ENCODE measurements around the gene CALR3. TPM values are rescaled to one million over a fixed set of nuclear protein-coding genes. Genes with fewer than 3 reads are reported as not detected.
"Not testable (repeated sequence)": the region's sequence is repeated elsewhere in the genome, so short reads cannot be mapped to it uniquely, and the experiment has no call there.

The CALR3 gene
- total and polyA plus RNA-seq, 7 donors: 0.07 to 0.32 (median 0.25) TPM; not detected in 4

- DNase-seq: no peak
Measured at GRCh38 chr19:16452325-16452724, 43.6 kb downstream of the CALR3 start.

DNA sequence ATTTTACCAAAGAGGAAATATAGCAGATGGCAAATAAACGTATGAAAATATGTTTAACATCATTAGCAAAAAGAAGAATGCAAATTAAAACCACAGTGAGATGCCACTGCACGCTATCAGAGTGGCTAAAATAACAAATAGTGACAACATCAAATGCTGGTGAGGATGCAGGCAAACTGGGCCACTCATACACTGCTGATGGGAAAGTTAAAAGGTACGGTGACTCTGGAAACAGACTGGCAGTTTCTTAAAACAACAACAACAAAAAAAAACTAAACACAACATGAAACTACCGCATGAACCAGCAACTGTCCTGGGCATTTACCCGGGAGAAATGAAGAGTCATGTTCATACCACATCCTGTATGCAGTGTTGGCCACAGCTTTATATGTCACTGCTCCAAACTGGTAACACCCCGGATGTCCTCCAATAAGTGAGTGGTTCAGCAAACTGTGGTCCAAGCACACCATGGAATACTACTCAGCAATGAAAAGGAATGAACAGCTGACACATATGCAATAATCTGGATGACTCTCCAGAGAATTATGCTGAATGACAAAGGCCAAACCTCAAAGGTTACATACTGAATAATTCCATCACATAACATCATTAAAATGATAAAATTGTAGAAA lies 46.5 kb downstream of the CALR3 start:
- Histone ChIP-seq H3K4me3 (no peak overlapping the region), H3K27me3 (ENCODE audit: insufficient read depth in 3 of 3, low read length in 2 of 3) (no peaks in the 10 kb centered on the region), H3K4me1 (peaks cover 60% of the 10 kb centered on the region), H3K27ac (peak overlapping the region; percentile 82), H3K9me3 (no peaks in the 10 kb centered on the region), H3K36me3 (ENCODE audit: insufficient read depth in 1 of 2, low read depth in 1 of 2) (no peaks in the 10 kb centered on the region)
- intact Hi-C loops (cut with DNase I): no loop called here
- ATAC-seq (peak in 2 of 4 donors; percentile 15 to 23), DNase-seq (no peak)
- 59 to 85% (median 62%) methylated on average over 6 of the region's 6 CpGs for whole genome bisulfite sequencing, 3 donors
- TF ChIP-seq, protein P1, sequence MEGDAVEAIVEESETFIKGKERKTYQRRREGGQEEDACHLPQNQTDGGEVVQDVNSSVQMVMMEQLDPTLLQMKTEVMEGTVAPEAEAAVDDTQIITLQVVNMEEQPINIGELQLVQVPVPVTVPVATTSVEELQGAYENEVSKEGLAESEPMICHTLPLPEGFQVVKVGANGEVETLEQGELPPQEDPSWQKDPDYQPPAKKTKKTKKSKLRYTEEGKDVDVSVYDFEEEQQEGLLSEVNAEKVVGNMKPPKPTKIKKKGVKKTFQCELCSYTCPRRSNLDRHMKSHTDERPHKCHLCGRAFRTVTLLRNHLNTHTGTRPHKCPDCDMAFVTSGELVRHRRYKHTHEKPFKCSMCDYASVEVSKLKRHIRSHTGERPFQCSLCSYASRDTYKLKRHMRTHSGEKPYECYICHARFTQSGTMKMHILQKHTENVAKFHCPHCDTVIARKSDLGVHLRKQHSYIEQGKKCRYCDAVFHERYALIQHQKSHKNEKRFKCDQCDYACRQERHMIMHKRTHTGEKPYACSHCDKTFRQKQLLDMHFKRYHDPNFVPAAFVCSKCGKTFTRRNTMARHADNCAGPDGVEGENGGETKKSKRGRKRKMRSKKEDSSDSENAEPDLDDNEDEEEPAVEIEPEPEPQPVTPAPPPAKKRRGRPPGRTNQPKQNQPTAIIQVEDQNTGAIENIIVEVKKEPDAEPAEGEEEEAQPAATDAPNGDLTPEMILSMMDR (IDR thresholded peaks at IDR 0.05): no peak

More at GRCh38 chr19:16452325-16452724, 43.6 kb downstream of the CALR3 start:
- peak; percentile 22 to 51 (median 32) for ATAC-seq
- Histone ChIP-seq H3K27me3 (ENCODE audit: insufficient read depth in 3 of 3, low read length in 2 of 3) (no peaks in the 10 kb centered on the region), H3K9me3 (no peaks in the 10 kb centered on the region), H3K4me3 (no peak overlapping the region), H3K36me3 (ENCODE audit: insufficient read depth in 1 of 2, low read depth in 1 of 2) (no peaks in the 10 kb centered on the region), H3K27ac (peak overlapping the region; percentile 94), H3K4me1 (peaks cover 58% of the 10 kb centered on the region)
- intact Hi-C loops (cut with DNase I): no loop called here
- TF ChIP-seq, protein P1 (IDR thresholded peaks at IDR 0.05): no peak
- 28 to 46% (median 34%) methylated on average over 8 of the region's 8 CpGs for WGBS, 3 donors

- H3K9me3 ChIP-seq; DNase-seq; ATAC-seq; H3K4me3 ChIP-seq; intact Hi-C loops (cut with DNase I); H3K27me3 ChIP-seq (ENCODE audit: insufficient read depth in 3 of 3, low read length in 2 of 3); H3K36me3 ChIP-seq (ENCODE audit: insufficient read depth in 1 of 2, low read depth in 1 of 2): not testable (repeated sequence)
- 95 to 100% (median 95%) methylated on average over 3 of the region's 3 CpGs for WGBS, 3 donors
- Histone ChIP-seq H3K27ac (peak overlapping the region; percentile 82), H3K4me1 (peaks cover 60% of the 10 kb centered on the region)
Measured at GRCh38 chr19:16448872-16449271, 47.1 kb downstream of the CALR3 start.

GRCh38 chr19:16446724-16447368 lies 49.1 kb downstream of the CALR3 start:
- ATAC-seq (peak; percentile 85 to 87 (median 86)), DNase-seq (peak; percentile 78 to 88)
- Histone ChIP-seq H3K9me3 (no peaks in the 10 kb centered on the region), H3K4me1 (peaks cover 58% of the 10 kb centered on the region), H3K36me3 (ENCODE audit: insufficient read depth in 1 of 2, low read depth in 1 of 2) (no peaks in the 10 kb centered on the region), H3K4me3 (no peak overlapping the region), H3K27ac (peak overlapping the region; percentile 82), H3K27me3 (ENCODE audit: insufficient read depth in 3 of 3, low read length in 2 of 3) (no peaks in the 10 kb centered on the region)
- WGBS, 3 donors: 13 to 21% (median 19%) methylated on average over 9 of the region's 9 CpGs
- TF ChIP-seq, protein P1 (IDR thresholded peaks at IDR 0.05): no peak
- intact Hi-C loops (cut with DNase I): no loop called here

DNA sequence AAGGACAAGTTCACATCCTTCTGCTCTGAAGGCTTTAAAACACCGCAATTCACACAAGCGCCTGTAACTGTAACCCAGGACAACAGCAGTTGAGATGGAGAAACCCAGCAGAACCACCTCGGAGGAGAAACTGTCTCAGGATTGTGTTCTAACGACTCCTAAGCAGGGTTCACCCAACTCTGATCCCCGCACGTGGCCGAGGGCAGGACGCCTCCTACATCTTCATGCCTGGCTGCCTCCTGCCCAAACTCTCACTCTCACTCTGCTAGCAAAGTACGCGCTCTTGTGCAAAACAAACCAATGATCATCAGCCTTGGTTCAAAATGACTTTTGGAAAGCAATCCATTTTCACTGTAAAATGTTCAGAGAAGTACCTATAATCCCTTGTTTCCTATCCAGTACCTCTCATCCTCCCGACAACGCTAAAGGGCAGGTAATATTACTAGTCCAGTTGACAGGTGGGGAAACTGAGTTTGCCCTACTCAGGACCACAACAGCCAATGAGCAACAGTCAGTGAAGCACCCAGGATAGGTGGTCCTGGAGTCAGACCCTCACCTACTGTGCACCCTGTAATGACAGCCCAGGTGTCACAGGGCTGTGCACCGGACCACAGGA lies 49.8 kb downstream of the CALR3 start:
- no peak for DNase-seq
- Histone ChIP-seq H3K27ac (peak overlapping the region; percentile 82), H3K27me3 (ENCODE audit: insufficient read depth in 3 of 3, low read length in 2 of 3) (no peaks in the 10 kb centered on the region), H3K36me3 (ENCODE audit: insufficient read depth in 1 of 2, low read depth in 1 of 2) (peaks cover 0 to 4% of the 10 kb centered on the region in 2 donors), H3K9me3 (no peaks in the 10 kb centered on the region), H3K4me1 (peaks cover 64% of the 10 kb centered on the region), H3K4me3 (no peak overlapping the region)
- 69 to 80% (median 73%) methylated on average over 13 of the region's 13 CpGs for WGBS, 3 donors
- TF ChIP-seq, protein P1 (IDR thresholded peaks at IDR 0.05): no peak
- no peak for ATAC-seq
- intact Hi-C loops (cut with DNase I): no loop called here
